ENCODE data around the gene PROCA1. TPM values are rescaled to one million over a fixed set of nuclear protein-coding genes. Genes with fewer than 3 reads are reported as not detected.

The PROCA1 gene
- total and polyA plus RNA-seq, 4 donors: 2.9 to 17.4 (median 7.7) TPM

DNA sequence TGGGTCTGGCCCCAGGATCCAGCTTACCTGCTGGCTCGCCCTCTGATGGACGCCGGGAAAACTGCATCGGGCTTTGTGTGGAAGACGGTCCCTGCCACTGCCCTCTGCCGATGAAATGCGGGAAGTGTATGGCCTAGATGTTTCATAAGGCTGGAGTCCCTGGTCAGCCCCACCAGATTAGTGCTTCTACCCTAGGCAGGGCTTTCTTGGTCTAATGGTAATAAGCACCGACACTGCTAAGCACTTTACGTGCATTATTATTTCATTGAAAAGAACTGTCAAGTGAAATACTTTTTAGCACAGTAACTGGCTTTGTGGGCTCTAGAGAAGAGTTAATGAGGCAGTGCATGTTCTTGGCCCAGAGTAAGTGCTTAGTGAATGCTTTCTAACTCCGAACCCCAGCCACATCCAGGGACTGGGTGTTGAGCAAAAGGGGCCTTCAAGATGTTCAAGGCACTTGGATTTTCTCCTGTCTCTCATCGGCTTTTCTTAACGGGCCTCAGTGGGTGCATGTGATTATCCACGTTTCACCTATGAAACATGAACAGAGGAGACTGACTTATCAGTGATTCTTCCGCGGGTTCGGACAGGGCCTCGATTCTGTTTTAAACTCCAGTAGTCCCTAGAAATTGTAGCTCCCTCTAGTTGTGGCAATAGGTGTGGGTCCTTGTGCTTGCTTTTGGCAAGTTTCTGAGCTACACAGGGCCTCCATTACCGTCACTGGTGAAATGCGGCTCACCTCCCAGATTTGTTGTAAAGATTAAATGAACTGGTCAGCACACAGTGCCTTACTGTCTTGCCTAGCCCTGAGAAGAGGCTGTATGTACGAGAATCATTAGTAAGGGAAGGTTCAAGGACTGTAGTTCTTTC, 38.7 kb upstream of the PROCA1 start:
- Histone ChIP-seq H3K27me3 (ENCODE audit: control insufficient read depth, insufficient read depth, low read length) (no peaks in the 10 kb centered on the region), H3K36me3 (ENCODE audit: control insufficient read depth, insufficient read depth, low read length) (peaks cover 83% of the 10 kb centered on the region), H3K4me1 (ENCODE audit: control insufficient read depth, insufficient read depth, low read length) (peaks cover 61% of the 10 kb centered on the region), H3K4me3 (ENCODE audit: low read depth, low read length) (peak overlapping the region; percentile 24), H3K9me3 (ENCODE audit: control insufficient read depth, insufficient read depth, low read length) (no peaks in the 10 kb centered on the region), H3K27ac (ENCODE audit: low read depth, low read length) (peak overlapping the region; percentile 99)
- peak in 3 of 6 donors; percentile 90 to 97 (median 97) for DNase-seq (ENCODE audit: low read depth in 4 of 6, low spot score in 6 of 6)
- WGBS (ENCODE audit: insufficient coverage): 32% methylated on average over 18 of the region's 20 CpGs

DNA sequence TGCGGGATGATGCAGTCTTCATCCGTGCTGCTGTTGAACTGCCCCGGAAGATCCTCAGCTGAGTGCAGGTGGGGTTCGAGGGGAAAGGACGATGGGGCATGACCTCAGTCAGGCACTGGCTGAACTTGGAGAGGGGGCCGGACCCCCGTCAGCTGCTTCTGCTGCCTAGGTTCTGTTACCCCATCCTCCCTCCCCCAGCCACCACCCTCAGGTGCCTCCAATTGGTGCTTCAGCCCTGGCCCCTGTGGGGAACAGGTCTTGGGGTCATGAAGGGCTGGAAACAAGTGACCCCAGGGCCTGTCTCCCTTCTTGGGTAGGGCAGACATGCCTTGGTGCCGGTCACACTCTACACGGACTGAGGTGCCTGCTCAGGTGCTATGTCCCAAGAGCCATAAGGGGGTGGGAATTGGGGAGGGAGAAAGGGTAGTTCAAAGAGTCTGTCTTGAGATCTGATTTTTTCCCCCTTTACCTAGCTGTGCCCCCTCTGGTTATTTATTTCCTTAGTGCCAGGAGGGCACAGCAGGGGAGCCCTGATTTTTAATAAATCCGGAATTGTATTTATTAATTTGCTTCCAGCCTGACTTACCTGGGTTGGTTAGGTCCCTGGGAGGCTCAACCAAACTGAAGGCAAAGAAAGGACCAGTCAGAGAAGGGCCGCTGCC, 38.0 kb upstream of the PROCA1 start:
- DNase-seq (ENCODE audit: low read depth in 4 of 6, low spot score in 6 of 6): no peak
- peaks cover 69% of the 10 kb centered on the region for H3K4me1 ChIP-seq (ENCODE audit: control insufficient read depth, insufficient read depth, low read length)
- peak overlapping the region; percentile 24 for H3K4me3 ChIP-seq (ENCODE audit: low read depth, low read length)
- peaks cover 85% of the 10 kb centered on the region for H3K36me3 ChIP-seq (ENCODE audit: control insufficient read depth, insufficient read depth, low read length)
- H3K27me3 ChIP-seq (ENCODE audit: control insufficient read depth, insufficient read depth, low read length): no peaks in the 10 kb centered on the region
- H3K9me3 ChIP-seq (ENCODE audit: control insufficient read depth, insufficient read depth, low read length): no peaks in the 10 kb centered on the region
- WGBS (ENCODE audit: insufficient coverage): 42% methylated on average over 6 of the region's 11 CpGs
- peak overlapping the region; percentile 99 for H3K27ac ChIP-seq (ENCODE audit: low read depth, low read length)

DNA sequence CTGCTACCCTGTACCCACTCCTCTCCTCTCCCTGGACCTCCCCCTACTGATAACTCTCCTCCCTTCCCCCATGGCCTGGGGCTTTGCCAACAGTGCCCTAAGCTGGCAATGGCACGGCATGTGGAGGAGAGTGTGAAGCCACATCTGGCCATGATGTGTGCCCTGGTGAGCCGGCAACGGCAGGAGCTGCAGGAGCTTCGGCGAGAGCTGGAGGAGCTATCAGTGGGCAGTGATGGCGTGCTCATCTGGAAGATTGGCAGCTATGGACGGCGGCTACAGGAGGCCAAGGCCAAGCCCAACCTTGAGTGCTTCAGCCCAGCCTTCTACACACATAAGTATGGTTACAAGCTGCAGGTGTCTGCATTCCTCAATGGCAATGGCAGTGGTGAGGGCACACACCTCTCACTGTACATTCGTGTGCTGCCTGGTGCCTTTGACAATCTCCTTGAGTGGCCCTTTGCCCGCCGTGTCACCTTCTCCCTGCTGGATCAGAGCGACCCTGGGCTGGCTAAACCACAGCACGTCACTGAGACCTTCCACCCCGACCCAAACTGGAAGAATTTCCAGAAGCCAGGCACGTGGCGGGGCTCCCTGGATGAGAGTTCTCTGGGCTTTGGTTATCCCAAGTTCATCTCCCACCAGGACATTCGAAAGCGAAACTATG, 37.3 kb upstream of the PROCA1 start:
- H3K27me3 ChIP-seq (ENCODE audit: control insufficient read depth, insufficient read depth, low read length): no peaks in the 10 kb centered on the region
- peaks cover 73% of the 10 kb centered on the region for H3K4me1 ChIP-seq (ENCODE audit: control insufficient read depth, insufficient read depth, low read length)
- H3K4me3 ChIP-seq (ENCODE audit: low read depth, low read length): no peak overlapping the region
- no peaks in the 10 kb centered on the region for H3K9me3 ChIP-seq (ENCODE audit: control insufficient read depth, insufficient read depth, low read length)
- H3K27ac ChIP-seq (ENCODE audit: low read depth, low read length): peak overlapping the region; percentile 99
- DNase-seq (ENCODE audit: low read depth in 4 of 6, low spot score in 6 of 6): no peak
- 63% methylated on average over 15 of the region's 18 CpGs for WGBS (ENCODE audit: insufficient coverage)
- peaks cover 78% of the 10 kb centered on the region for H3K36me3 ChIP-seq (ENCODE audit: control insufficient read depth, insufficient read depth, low read length)

DNA sequence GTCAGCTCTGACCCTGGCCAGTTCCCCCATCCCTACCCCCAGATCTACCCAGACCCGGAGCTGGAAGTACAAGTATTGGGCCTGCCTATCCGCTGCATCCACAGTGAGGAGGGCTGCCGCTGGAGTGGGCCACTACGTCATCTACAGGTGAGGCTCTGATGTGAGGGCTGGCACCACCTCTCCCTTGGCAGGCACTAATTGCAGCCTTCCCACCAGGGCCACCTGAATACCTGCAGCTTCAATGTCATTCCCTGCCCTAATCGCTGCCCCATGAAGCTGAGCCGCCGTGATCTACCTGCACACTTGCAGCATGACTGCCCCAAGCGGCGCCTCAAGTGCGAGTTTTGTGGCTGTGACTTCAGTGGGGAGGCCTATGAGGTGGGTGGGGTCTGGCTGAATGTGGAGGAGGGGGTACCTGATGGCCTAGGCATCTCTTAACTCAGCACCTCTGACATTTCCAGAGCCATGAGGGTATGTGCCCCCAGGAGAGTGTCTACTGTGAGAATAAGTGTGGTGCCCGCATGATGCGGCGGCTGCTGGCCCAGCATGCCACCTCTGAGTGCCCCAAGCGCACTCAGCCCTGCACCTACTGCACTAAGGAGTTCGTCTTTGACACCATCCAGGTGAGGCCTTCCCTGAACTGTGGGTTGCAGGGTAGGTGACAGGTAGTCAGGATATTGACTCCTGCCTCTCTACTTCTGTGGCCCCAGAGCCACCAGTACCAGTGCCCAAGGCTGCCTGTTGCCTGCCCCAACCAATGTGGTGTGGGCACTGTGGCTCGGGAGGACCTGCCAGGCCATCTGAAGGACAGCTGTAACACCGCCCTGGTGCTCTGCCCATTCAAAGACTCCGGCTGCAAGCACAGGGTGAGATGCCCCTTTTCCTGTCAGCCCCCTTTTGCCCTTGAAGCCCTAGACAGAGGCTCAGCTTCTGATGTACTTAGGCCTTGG, 36.4 kb upstream of the PROCA1 start:
- 85% methylated on average over 18 of the region's 18 CpGs for WGBS (ENCODE audit: insufficient coverage)
- DNase-seq (ENCODE audit: low read depth in 4 of 6, low spot score in 6 of 6): no peak
- Histone ChIP-seq H3K27ac (ENCODE audit: low read depth, low read length) (peak overlapping the region; percentile 99), H3K27me3 (ENCODE audit: control insufficient read depth, insufficient read depth, low read length) (no peaks in the 10 kb centered on the region), H3K4me1 (ENCODE audit: control insufficient read depth, insufficient read depth, low read length) (peaks cover 79% of the 10 kb centered on the region), H3K9me3 (ENCODE audit: control insufficient read depth, insufficient read depth, low read length) (no peaks in the 10 kb centered on the region), H3K36me3 (ENCODE audit: control insufficient read depth, insufficient read depth, low read length) (peaks cover 77% of the 10 kb centered on the region), H3K4me3 (ENCODE audit: low read depth, low read length) (peak overlapping the region; percentile 9)

DNA sequence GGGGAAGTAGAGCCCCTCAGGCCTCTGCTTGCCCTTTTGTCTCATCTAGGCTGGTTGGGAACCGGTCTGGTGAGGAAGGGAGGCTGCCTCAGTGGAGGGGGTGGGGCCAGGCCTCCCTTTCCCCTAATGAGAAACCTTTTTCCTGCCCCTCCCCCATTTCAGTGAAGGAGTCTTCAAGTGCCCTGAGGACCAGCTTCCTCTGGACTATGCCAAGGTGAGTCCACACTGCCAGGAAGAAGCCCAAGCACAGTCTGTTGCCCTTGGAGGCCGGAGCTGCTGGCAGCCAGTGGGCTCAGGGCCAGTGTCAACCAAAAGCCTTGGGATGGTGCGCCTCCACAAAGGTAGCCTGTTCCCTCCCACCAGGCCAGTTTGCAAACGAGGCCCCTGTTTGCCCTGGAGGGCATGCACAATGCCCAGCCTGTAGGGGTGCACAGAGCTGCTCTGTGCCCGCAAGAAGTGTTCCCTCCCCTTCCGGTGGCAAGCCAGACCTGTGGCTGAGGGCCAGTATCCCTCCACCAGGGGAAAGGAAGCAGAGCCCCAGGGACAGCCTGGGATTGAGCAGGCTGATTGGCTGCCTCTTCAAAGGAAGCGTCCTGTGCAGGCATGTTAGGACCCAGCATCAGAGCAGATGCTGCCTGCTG, 35.5 kb upstream of the PROCA1 start:
- WGBS (ENCODE audit: insufficient coverage): 31% methylated on average over 6 of the region's 7 CpGs
- Histone ChIP-seq H3K4me1 (ENCODE audit: control insufficient read depth, insufficient read depth, low read length) (peaks cover 89% of the 10 kb centered on the region), H3K27me3 (ENCODE audit: control insufficient read depth, insufficient read depth, low read length) (no peaks in the 10 kb centered on the region), H3K27ac (ENCODE audit: low read depth, low read length) (peak overlapping the region; percentile 99), H3K4me3 (ENCODE audit: low read depth, low read length) (peak overlapping the region; percentile 84), H3K9me3 (ENCODE audit: control insufficient read depth, insufficient read depth, low read length) (no peaks in the 10 kb centered on the region), H3K36me3 (ENCODE audit: control insufficient read depth, insufficient read depth, low read length) (peaks cover 69% of the 10 kb centered on the region)
- peak in 2 of 6 donors; percentile 77 to 84 for DNase-seq (ENCODE audit: low read depth in 4 of 6, low spot score in 6 of 6)

DNA sequence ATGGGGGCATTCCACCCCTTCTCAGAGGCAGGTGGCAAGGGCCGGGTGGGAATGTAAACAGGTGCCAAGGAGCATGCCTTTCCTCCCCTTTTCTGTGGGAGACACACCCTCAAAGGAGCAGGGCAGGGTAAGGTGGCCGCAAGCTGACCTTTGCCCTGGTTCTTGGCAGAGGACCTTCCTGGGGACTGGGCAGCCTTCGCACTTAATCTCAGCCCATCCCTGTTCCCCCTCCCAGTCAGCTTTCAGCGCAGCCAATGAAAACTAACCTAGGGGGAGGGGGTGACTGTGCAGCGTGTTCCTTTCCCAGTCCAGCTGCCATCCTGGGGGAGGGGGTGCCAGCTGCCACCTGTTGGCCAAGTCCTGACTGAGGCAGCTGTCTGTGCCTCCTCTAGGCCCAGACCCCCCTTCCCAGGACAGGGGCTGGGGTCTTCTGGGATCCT, 34.9 kb upstream of the PROCA1 start:
- H3K27ac ChIP-seq (ENCODE audit: low read depth, low read length): peak overlapping the region; percentile 99
- DNase-seq (ENCODE audit: low read depth in 4 of 6, low spot score in 6 of 6): peak in 2 of 6 donors; percentile 77 to 83
- WGBS (ENCODE audit: insufficient coverage): no CpG with 5 or more reads among the region's 5 CpGs
- no peaks in the 10 kb centered on the region for H3K27me3 ChIP-seq (ENCODE audit: control insufficient read depth, insufficient read depth, low read length)
- H3K4me1 ChIP-seq (ENCODE audit: control insufficient read depth, insufficient read depth, low read length): peaks cover 94% of the 10 kb centered on the region
- H3K9me3 ChIP-seq (ENCODE audit: control insufficient read depth, insufficient read depth, low read length): no peaks in the 10 kb centered on the region
- peaks cover 63% of the 10 kb centered on the region for H3K36me3 ChIP-seq (ENCODE audit: control insufficient read depth, insufficient read depth, low read length)
- peak overlapping the region; percentile 84 for H3K4me3 ChIP-seq (ENCODE audit: low read depth, low read length)

DNA sequence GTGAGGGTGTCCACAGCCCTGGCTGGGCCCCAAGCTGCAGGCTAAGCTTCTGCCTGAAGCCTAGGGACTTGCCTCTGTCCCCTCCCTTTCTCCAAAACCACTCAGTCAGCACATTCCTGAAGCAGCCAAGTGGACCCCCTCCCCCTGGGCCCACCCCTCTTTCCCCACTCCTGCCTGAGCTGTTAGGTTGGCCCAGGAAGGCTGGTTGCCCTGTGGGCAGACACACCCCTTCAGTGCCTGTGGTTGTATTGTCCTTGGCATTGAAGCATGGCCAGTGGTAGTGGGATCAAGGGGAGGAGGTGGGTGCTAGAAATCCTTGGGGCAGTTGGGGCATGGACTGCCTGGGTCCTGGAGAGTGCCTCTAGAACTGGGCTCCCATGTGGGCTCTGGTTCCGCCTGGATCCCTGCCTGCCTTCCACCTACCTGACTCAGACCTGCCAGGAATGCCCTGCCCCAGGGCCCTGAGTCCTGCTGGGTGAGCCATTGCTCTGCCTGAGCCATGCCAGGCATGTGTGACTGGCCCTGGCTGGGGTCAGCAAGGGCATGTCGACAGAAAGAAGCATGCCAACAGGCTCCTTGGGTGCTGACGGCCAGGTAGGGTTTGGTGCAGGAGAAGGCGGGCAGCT, 34.2 kb upstream of the PROCA1 start:
- no peak for DNase-seq (ENCODE audit: low read depth in 4 of 6, low spot score in 6 of 6)
- Histone ChIP-seq H3K4me3 (ENCODE audit: low read depth, low read length) (peak overlapping the region; percentile 84), H3K36me3 (ENCODE audit: control insufficient read depth, insufficient read depth, low read length) (peaks cover 61% of the 10 kb centered on the region), H3K27me3 (ENCODE audit: control insufficient read depth, insufficient read depth, low read length) (no peaks in the 10 kb centered on the region), H3K27ac (ENCODE audit: low read depth, low read length) (peak overlapping the region; percentile 99), H3K9me3 (ENCODE audit: control insufficient read depth, insufficient read depth, low read length) (no peaks in the 10 kb centered on the region), H3K4me1 (ENCODE audit: control insufficient read depth, insufficient read depth, low read length) (peaks cover 95% of the 10 kb centered on the region)
- 69% methylated on average over 4 of the region's 4 CpGs for WGBS (ENCODE audit: insufficient coverage)

DNA sequence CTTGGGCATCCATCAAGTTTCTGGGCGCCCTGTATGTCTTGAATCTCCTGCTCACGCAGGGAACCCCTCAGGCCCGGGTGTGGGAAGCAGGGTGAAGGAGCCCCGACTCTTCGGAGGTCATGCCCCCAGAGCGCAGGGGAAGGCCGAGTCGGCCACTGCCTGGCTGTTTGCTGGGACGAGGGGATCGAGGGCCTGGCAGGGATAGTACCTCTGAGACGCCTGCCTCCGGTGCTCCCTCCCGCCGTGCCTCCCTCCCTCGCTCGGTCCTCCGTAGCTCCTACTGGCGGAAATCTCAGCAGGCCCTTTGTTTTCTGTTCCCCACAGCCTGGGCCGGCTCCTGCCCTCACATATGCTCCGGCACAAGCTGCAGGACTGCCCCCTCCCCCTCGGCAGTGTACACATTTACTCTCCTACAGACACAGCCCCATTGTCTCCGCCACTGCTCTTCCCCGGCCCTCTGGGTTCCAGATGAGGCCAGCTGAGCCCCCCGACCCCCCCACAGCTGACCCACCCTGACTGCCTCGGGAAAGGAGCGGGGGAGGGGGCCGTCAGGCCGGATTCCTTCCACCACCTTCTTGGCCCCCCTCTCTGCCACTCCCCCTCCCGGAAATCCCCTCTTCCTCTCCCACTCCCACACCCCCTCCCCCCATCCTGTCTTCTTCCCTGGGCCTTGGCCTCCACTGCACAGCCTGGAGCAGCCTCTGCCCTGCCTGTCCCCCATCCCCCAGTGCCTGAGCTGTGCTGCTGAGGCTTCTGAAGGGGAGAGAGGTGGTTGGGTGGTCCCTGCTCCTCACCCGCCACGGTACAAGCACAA, 33.5 kb upstream of the PROCA1 start:
- peaks cover 88% of the 10 kb centered on the region for H3K4me1 ChIP-seq (ENCODE audit: control insufficient read depth, insufficient read depth, low read length)
- H3K4me3 ChIP-seq (ENCODE audit: low read depth, low read length): peak overlapping the region; percentile 84
- H3K9me3 ChIP-seq (ENCODE audit: control insufficient read depth, insufficient read depth, low read length): no peaks in the 10 kb centered on the region
- peak overlapping the region; percentile 99 for H3K27ac ChIP-seq (ENCODE audit: low read depth, low read length)
- no peaks in the 10 kb centered on the region for H3K27me3 ChIP-seq (ENCODE audit: control insufficient read depth, insufficient read depth, low read length)
- DNase-seq (ENCODE audit: low read depth in 4 of 6, low spot score in 6 of 6): peak in 2 of 6 donors; percentile 87 to 91
- H3K36me3 ChIP-seq (ENCODE audit: control insufficient read depth, insufficient read depth, low read length): peaks cover 54% of the 10 kb centered on the region
- WGBS (ENCODE audit: insufficient coverage): under 1% methylated on average over 28 of the region's 31 CpGs

Data from spinal cord (tissue), 10 donors.